Measurements from ENCODE around the gene DAZ2.
"Not testable (repeated sequence)": the region's sequence is repeated elsewhere in the genome, so short reads cannot be mapped to it uniquely, and the experiment has no call there.

Gene DAZ2

GRCh38 chrY:23219233-23219632 lies at the start of gene DAZ2:
TSS of gene DAZ2 (plus strand) at chrY:23219533. CDS start at chrY:23219741, 208 bp downstream.
- CTCF ChIA-PET; POLR2A ChIA-PET; DNase-seq (ENCODE audit: extremely low spot score): not testable (repeated sequence)

- DNase-seq (ENCODE audit: extremely low spot score); POLR2A ChIA-PET; CTCF ChIA-PET: not testable (repeated sequence)
Measured at GRCh38 chrY:23198908-23199307, 20.4 kb upstream of the DAZ2 start, which contains the start of gene DAZ1. TSS of gene DAZ1 (minus strand) at chrY:23199008. CDS start at chrY:23198800, 208 bp downstream.

GRCh38 chrY:23207455-23207854 lies 11.9 kb upstream of the DAZ2 start:
- DNase-seq (ENCODE audit: extremely low spot score); POLR2A ChIA-PET: not testable (repeated sequence)

GRCh38 chrY:23209802-23210495 lies 9.4 kb upstream of the DAZ2 start:
- CTCF ChIA-PET; DNase-seq (ENCODE audit: extremely low spot score); POLR2A ChIA-PET: not testable (repeated sequence)

More at GRCh38 chrY:23207455-23207854, 11.9 kb upstream of the DAZ2 start:
- CTCF ChIA-PET = not testable (repeated sequence)

- CTCF ChIA-PET; POLR2A ChIA-PET; DNase-seq (ENCODE audit: extremely low spot score): not testable (repeated sequence)
Measured at GRCh38 chrY:23210681-23211080, 8.7 kb upstream of the DAZ2 start.

Data from HEK293T (cell line).